ENCODE data around the gene COL11A1. TPM values are rescaled to one million over a fixed set of nuclear protein-coding genes. Genes with fewer than 3 reads are reported as not detected.
"Not testable (repeated sequence)": the region's sequence is repeated elsewhere in the genome, so short reads cannot be mapped to it uniquely, and the experiment has no call there.

COL11A1 gene
- total RNA-seq, 1 donor from 2014 or later, result not detected

GRCh38 chr1:103087256-103087655, 21.1 kb downstream of the COL11A1 start:
- intact Hi-C loops (cut with micrococcal nuclease), result no loop called here

- intact Hi-C loops (cut with micrococcal nuclease), result no loop called here
Observed at GRCh38 chr1:103084181-103084580, 24.1 kb downstream of the COL11A1 start.

GRCh38 chr1:103075316-103076000, 32.9 kb downstream of the COL11A1 start:
- intact Hi-C loops (cut with micrococcal nuclease), result no loop called here

GRCh38 chr1:103074224-103074623, 34.1 kb downstream of the COL11A1 start:
- intact Hi-C loops (cut with micrococcal nuclease), result no loop called here

GRCh38 chr1:103069201-103069600, 39.1 kb downstream of the COL11A1 start:
- intact Hi-C loops (cut with micrococcal nuclease), result no loop called here

- intact Hi-C loops (cut with micrococcal nuclease), result no loop called here
Observed at GRCh38 chr1:103063921-103064320, 44.4 kb downstream of the COL11A1 start.

- intact Hi-C loops (cut with micrococcal nuclease), result no loop called here
Observed at GRCh38 chr1:103058391-103058790, 49.9 kb downstream of the COL11A1 start.

- intact Hi-C loops (cut with micrococcal nuclease), result no loop called here
Observed at GRCh38 chr1:103056423-103056822, 51.9 kb downstream of the COL11A1 start.

- intact Hi-C loops (cut with micrococcal nuclease), result not testable (repeated sequence)
Observed at GRCh38 chr1:103028110-103028509, 80.2 kb downstream of the COL11A1 start.

- intact Hi-C loops (cut with micrococcal nuclease), result no loop called here
Observed at GRCh38 chr1:103025858-103026409, 82.4 kb downstream of the COL11A1 start.

- intact Hi-C loops (cut with micrococcal nuclease), result no loop called here
Observed at GRCh38 chr1:103024051-103024450, 84.3 kb downstream of the COL11A1 start.

GRCh38 chr1:103002005-103002404, 106.3 kb downstream of the COL11A1 start:
- intact Hi-C loops (cut with micrococcal nuclease), result no loop called here

GRCh38 chr1:102978874-102979273, 129.4 kb downstream of the COL11A1 start:
- intact Hi-C loops (cut with micrococcal nuclease), result no loop called here

GRCh38 chr1:102977292-102977691, 131.0 kb downstream of the COL11A1 start:
- intact Hi-C loops (cut with micrococcal nuclease), result no loop called here

GRCh38 chr1:102970496-102971078, 137.7 kb downstream of the COL11A1 start:
- intact Hi-C loops (cut with micrococcal nuclease), result loop anchor here (5.0 kb wide), 1 partner anchor 1448 kb away; no protein-coding TSS in a partner anchor

- intact Hi-C loops (cut with micrococcal nuclease), result no loop called here
Observed at GRCh38 chr1:102967786-102968185, 140.5 kb downstream of the COL11A1 start.

- intact Hi-C loops (cut with micrococcal nuclease), result no loop called here
Observed at GRCh38 chr1:102961549-102961948, 146.8 kb downstream of the COL11A1 start.

- intact Hi-C loops (cut with micrococcal nuclease), result no loop called here
Observed at GRCh38 chr1:102954576-102954975, 153.7 kb downstream of the COL11A1 start.

GRCh38 chr1:102952400-102952799, 155.9 kb downstream of the COL11A1 start:
- intact Hi-C loops (cut with micrococcal nuclease), result no loop called here

GRCh38 chr1:102942324-102942723, 166.0 kb downstream of the COL11A1 start:
- intact Hi-C loops (cut with micrococcal nuclease), result no loop called here

GRCh38 chr1:102941366-102941947, 166.9 kb downstream of the COL11A1 start:
- intact Hi-C loops (cut with micrococcal nuclease), result no loop called here

GRCh38 chr1:102937401-102937800, 170.9 kb downstream of the COL11A1 start:
- intact Hi-C loops (cut with micrococcal nuclease), result no loop called here
